T follicular helper cell (primary cell): ENCODE data around the gene MSN.

Experiments
- DNase-seq: peaks from one replicate; pipeline ENCODE4 v3.0.0-alpha.2; 2020; ENCODE audit warnings: low read depth

The MSN gene

DNA sequence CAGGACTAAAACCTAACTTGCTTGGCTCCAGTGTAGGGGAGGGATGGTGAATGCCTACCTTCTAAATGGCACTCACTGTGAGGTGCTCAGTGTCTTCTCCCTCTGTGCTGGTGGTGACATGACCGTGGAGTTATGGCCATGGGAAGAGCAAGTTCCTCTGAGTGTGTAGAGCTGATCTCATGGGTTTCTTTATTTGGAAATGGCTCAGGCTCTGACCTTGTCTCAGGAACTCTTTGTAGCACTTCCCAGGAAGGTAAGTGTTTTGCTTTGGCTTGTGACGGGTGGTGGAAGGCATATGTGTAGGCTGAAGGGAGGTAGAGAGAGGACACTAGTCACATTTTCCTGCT, 6.4 kb downstream of the MSN start:
- no peak for DNase-seq

DNA sequence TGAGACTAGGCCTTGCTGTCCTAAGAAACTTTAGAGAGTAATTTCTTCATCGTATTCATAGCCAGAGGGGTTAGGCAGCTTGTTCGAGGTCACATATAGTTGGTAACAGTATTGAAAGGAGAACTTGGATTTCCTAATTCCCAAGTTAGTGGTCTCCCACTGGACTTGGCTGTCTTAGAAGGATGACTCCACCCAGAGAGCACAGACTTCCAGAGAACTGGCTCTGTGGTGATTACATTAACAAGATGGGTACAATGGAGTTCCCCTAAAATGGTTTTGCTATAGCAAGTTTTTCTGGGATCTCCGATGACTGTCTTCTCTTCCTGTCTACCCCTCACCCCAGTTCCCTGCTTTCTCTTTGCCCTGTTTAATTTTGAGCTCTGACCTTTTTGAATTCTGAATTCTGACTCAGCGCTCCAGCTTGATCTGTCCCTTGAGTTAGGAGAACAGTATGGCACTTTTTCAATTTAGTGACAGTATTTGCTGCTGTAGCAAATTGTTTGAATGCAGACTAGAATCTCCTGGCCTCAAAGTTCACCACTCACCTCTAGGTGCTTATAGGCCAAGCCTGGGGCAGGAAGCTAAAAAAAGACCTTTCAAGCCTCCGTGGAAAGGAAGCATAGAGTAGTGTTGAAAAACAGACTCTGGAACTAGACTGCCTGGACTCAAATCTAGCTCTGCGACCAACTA, 6.9 kb downstream of the MSN start:
- no peak for DNase-seq

DNA sequence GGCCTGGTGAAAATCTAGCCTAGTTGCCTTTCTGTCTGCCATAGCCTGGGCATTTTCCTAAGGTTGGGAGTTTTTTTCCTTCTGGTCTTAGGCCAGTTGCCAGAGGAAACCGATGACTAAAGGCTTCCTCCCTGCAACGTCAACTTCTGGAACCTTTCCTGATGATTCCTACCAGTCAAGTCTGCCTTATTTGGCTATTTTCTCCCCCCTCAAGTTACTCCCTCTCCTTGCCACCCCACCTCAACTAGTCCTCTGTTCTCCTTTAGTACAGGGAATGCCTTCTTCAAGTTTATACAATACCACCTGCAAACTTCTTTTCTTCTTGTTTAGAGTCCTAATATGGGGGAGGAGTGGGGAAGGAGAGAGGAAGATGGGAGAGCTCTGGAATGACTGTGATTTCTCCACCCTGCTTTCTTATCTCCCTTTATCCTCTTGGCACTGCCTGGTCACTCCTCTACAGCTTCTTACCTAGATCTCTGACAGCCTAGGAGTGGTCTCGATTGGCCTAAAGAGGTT, 10.6 kb downstream of the MSN start:
- DNase-seq, result no peak

GRCh38 chrX:65679071-65679540, 11.7 kb downstream of the MSN start:
- no peak for DNase-seq

- DNase-seq, result no peak
These were observed 14.4 kb downstream of the MSN start for GRCh38 chrX:65681810-65682209.

DNA sequence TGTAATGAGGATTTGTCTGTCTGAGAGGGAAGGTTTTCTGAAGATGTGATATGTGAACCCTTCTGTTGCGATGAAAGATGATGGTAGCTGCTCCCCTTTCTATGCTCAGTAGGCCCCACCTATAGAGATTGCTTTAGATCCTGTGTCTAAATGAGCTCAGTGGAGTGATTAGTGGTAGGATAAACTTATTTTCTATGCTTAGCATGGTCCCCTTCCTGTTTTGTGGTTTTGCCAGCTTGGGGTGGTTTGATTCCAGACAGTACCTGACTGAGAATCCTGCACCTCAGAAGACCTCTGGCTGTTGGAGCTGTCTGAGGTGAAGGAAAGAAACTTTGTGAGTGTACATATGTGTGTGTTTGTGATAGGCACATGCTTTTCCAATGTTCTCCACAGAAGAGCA, 17.7 kb downstream of the MSN start:
- DNase-seq, result no peak

GRCh38 chrX:65686236-65686635, 18.8 kb downstream of the MSN start:
- no peak for DNase-seq

DNA sequence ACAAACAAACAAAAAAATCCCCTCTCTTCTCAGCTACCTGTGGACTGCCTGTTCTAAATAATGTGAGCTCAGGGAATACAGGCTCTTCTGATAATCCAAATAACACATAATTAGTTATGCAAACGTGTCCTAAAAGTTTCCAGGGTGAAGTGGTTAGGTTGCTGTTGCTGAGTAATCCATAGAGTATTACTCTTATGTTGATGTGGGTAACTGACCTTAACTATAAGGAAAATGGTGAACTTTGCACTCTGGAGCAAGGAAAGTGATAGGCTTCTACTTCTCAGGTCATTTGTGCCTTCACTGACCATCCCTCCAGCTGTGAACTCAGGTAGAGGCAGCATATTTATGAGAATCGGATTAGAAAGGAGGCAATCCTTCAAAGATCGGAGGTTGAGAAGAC, 19.9 kb downstream of the MSN start:
- no peak for DNase-seq

DNA sequence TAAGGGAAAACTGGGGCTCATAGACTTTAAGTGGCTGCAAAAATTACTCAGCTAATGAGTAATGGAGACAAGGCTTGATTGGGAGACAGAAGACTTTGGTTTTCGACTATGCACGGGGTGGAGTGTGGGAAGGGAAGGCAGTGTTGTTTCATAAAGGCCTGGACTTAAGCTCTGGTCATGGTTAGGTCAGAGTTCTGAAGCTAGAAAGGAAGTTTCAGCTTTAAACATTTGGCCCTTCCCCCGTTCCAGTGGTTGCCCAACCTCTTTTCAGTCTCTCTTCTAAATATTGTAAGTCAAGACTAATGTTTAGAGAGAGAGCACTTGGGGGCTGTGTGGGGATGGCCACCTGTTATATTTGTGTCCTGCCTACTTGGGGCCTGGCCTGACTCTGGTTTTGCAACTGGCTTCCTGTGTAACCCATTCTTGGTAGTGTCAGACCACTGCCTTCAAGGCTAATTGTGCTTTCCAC, 21.0 kb downstream of the MSN start:
- DNase-seq, result no peak

DNA sequence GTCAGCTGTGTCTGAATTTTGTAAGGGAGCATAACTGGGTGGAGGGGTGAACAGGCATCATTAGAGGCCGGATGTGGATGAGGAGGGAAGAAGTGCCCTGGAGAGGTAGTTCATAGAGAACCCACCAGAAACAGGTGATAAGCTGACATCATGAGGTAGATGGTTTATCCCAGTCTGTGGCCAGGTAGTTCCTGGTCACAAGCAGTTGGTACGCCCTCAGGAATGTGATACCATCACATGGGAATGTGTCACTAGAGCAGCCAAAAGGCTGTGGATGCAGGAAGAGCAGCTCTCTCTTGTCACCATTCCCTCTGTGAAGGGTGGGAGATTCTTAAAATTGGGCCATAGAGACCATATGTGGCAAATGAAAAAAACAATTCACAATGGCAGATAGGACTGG, 21.9 kb downstream of the MSN start:
- no peak for DNase-seq

- no peak for DNase-seq
These were observed 22.8 kb downstream of the MSN start for GRCh38 chrX:65690057-65690855.

GRCh38 chrX:65695849-65696449, 28.5 kb downstream of the MSN start:
- no peak for DNase-seq

DNA sequence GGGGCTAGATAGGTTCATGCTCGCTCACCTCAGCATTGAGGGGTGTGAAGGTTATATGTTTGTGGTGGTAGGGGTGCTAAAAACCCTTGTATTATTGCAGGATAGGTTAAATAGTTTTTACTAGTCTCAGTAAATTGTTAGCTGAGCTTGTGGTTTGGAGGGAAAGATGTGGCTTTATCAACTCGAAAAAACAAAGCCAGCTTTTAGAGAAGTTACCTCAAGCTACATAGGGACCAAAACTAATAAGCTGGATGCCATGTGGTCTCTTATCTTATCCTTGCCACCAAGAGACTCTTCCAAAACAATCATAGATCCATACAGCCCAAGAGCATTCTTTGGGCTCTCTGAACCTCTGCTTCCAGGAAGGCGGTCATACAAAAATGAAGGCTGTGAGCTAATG, 29.2 kb downstream of the MSN start:
- no peak for DNase-seq

- DNase-seq, result no peak
These were observed 29.8 kb downstream of the MSN start for GRCh38 chrX:65697211-65697641.

DNA sequence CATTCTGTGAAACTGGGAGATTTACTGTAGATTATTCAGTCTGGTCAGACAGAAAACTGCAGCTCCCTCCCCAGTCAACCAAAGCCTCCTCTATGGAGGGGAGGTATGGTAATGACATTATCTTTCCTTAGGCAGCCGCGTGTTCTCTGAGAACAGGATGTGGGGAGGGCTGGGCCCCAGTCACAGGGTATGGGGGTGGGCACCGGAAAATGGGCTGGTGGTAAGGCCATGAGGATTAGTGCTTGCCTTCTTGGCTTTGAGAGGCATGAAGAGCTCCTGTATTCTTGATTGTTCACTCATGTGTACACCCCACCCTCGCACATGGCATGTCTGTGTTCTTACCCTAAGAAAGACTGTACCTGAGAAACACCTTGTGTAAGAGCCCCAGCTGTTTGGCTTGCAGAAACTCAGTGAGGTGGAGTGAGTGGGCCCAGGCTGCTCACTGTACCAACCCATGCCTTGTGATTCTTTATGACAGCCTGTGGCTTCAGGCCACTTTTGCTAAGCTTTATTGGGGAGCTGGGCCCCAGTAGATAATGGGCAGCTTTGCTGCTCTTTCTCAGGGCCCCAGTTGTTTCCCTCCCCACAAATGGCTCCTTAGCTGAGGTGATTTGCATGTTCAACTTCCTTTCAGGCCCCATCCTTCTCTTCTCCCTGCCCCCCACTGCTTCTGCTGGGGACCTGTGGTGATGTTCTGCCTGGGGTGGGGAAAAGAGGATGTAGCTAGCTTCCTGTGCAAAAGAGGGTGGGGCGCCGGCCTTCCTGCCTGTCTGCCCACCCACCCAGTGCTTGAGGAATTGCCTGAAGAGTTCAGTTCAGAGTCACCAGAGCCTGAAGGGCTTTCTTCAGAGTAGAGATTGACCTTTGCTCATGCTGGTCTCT, 30.7 kb downstream of the MSN start:
- DNase-seq, result peak; percentile 62

GRCh38 chrX:65702956-65703355, 35.5 kb downstream of the MSN start:
- no peak for DNase-seq

DNA sequence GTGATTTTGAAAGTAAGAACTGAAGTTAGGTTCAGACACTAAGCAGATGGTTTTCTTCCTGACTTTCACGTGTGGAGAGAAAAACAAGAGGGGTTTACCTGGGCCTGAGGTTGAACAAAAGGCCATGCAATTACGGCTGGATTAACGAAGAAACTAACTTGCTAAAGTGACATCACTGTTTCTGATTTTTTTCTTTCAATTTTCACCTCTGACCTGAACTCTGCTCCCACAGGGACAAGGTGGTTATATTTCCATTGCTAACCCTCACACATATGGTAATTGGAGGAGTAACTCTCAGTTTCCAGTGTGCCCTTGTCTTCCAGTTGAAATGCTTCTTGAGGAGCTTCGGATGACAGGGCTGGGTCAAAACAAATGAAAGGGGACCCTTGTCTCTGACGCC, 38.0 kb downstream of the MSN start:
- DNase-seq, result no peak

GRCh38 chrX:65706041-65706828, 38.8 kb downstream of the MSN start:
- DNase-seq, result no peak

GRCh38 chrX:65707151-65707550, 39.7 kb downstream of the MSN start:
- no peak for DNase-seq

DNA sequence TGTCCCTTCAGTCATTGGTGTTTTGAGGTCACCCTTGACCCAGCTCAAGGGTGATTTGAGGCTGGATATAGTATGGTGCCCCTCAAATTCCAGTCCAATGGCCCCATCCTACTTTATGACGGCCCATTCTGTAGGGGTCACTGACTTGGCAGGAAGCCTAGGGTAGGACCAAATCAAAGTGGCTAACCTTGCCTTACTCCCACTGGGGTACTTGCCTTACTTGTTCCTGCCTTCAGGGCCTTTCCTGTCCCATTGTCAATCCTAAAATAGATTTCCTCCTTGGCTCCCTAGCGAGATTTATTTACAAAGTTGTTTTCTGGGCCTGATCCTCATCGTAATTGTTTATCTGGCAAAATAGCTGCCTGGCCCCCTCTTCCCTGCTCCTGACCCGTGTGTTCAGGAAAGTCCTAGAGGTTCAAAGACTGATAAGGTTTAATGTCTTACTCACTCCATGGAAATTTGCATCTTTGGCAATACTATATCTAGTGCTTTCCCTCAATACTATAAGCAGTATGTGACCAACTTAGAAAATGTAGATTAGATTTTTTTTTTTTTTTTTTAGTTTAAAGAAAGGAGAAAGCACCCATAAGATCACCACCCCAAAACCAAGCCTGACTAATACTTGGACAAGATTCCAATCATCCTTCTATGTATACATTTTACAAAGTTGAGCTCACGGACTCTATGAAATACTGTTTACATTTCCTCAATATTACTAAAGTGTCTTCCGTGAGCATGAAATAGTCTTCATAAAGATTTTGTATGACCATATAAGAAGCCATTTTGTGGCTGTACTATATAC, 44.8 kb downstream of the MSN start:
- DNase-seq, result no peak
